HG02852 (cell line): Measurements from ENCODE around the gene ZBTB45.

ENCODE experiments used
- ATAC-seq: cut with Tn5 transposase; IDR thresholded peaks from one replicate; pipeline ENCODE4 v1.9.1; 2021; ENCODE audit warnings: mild to moderate bottlenecking, moderate library complexity; ENCODE audit not compliant: unreplicated experiment

Gene ZBTB45

DNA sequence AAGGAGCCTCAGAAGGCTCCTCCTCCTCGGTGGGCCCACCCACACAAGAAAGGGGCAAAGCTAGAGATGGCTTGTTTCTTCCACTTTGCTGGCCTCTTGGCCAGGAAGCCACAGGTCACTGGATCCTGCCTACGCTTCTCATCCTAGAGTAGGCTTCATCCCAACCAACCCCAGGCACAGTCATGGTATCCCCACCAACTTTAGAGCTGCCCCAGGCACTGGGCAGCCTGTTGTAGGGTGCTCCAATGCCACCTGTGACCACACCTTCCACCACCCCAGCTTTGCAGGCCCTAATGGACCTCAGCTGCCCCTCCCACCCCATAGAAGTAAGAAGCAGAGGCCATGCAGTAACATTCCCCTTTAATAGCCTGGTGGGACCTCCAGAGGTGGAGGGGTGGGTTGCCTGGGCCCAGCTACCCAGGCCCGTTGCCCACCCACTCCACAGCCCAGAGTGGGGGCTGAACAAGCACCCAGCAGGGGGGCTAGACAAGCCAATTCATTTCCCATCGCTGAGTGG, 35.8 kb upstream of the ZBTB45 start:
- no peak for ATAC-seq

DNA sequence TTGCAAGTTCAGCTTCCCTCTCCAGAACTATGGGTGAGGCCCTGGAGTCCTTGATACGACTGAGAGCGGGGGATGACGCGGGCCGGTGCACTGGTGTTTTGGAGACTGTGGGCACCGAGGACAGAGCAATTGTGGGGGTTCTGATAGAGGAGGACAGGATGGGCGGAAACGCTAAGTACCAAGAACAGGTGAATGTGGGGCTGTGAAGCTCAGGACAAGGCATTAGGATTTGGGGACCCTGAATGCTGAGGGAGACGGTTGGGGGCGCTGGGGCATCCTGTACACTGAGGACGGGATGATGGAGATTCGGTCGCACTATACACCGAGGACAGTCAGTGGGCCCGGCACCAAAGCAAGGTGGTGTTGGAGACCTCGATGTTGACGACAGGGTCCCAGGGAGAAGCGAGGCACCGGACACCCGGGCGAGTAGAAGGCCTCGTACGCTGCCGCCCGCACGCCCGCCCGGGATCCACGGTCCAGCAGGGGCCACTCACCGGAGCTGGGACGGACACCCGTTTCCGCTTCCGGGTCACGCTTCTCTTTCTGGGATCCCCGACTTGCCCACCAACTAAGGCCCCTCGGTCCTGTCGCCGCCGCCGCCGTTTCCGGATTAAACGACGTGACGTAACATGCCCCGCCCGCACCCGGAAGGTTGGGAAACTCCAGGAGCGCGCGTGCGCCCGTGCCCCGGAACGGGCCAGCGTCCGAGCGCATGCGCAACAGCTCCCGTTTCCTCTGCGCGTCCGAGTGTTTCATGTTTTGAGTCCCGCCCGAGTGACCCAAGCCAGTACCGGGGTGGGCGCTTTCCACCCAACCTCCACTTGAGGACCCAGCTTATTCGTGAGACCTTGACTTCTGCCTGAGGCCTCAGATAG, 35.1 kb upstream of the ZBTB45 start, which contains the start of gene CHMP2A:
Gene CHMP2A (minus strand): TSS at position 612 of the 875 bp plus-strand sequence. CDS start 893 bp downstream, outside the sequence.
- ATAC-seq = peak; percentile 35

DNA sequence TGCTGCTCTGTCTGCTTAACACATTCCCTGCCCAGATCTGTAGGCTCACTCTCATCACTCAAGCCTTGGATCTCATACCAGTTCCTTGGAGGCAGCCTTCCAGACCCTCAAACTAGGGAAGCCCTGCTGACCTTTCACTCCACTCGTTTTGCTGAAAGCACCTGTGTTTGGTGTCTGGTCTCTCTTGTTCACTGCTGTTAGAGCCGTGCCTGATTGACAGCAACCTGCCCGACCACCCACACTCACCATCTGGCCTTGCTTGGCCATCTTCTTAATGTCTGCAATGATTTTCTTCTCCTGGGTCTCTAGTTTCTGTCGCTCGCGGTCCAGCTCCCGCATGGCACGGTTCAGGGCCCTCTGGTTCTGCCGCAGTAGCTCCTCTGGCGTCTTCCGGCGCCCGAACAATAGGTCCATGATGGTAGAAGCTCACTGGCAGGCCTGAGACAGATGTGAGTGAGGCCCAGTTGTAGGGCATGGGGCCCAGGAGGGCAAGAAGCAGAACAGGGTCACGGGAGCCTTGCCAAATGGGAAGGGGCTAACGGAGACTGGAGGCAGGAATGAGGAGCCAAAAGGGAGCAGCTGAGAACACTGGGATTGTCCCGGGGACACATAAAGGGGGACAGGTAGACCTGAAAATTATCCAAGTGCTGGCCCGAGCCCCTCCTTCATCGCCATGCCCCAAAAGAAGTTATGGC, 34.3 kb upstream of the ZBTB45 start:
- ATAC-seq = no peak

GRCh38 chr19:58552655-58553054, 33.0 kb upstream of the ZBTB45 start:
- no peak for ATAC-seq

DNA sequence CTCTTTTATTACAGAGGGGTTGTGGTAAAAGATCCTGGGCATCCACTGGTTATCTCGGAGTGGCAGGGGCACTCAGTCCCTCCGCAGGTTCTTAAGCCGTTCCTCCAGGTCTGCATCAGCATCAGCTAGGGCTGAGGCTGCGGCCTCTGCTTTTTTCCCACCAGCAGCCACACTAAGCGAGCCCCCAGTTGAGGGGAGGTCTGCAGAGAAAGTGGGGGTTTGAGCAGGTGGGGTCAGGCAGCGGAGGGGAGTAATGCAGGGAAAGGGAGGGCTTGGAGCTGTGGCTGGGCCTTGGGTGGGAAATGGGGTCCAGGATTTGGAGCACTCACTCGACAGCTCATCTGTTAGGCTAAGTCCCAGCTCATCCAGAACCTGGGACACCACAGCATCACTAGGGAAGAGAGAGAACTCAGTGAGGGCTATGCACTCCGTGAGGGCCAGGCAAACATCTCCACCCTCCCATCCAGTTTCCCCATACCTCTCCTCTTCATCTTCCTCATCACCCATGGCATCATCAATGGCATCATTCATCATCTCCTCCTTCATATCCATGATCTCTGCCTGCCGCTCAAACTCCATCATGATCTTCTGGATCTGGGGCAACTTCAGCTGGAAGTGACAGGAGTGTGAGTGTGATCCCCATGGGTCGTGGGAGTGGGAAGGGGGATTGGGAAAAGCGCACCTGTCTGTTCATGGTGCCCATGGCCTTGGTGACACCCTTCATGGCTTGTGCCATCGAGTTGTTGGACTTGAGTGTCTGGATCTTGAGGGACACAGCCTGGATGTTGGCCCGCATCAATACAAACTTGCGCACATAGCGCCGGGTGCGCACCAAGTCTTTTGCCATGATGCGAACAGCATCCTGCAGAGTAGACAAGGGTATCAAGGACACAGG, 32.2 kb upstream of the ZBTB45 start:
- no peak for ATAC-seq

- no peak for ATAC-seq
Observed at GRCh38 chr19:58551123-58551497, 31.5 kb upstream of the ZBTB45 start.

GRCh38 chr19:58550362-58551122, 30.9 kb upstream of the ZBTB45 start:
- no peak for ATAC-seq

GRCh38 chr19:58549664-58550361, 30.2 kb upstream of the ZBTB45 start:
- ATAC-seq = no peak

DNA sequence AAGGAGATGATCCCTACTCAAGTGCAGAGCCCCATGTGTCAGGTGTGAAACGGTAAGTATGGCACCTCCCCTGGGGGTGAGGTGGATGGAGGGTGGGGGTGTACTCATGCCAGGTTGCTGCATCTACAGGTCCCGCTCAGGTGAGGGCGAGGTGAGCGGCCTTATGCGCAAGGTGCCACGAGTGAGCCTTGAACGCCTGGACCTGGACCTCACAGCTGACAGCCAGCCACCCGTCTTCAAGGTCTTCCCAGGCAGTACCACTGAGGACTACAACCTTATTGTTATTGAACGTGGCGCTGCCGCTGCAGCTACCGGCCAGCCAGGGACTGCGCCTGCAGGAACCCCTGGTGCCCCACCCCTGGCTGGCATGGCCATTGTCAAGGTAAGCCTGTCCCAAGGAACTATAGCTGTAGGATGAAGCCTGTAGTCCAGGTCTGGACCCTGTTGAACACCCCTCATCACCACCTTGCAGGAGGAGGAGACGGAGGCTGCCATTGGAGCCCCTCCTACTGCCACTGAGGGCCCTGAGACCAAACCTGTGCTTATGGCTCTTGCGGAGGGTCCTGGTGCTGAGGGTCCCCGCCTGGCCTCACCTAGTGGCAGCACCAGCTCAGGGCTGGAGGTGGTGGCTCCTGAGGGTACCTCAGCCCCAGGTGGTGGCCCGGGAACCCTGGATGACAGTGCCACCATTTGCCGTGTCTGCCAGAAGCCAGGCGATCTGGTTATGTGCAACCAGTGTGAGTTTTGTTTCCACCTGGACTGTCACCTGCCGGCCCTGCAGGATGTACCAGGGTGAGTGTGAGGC, 29.5 kb upstream of the ZBTB45 start:
- ATAC-seq = no peak

GRCh38 chr19:58547323-58548312, 28.0 kb upstream of the ZBTB45 start:
- ATAC-seq = no peak

DNA sequence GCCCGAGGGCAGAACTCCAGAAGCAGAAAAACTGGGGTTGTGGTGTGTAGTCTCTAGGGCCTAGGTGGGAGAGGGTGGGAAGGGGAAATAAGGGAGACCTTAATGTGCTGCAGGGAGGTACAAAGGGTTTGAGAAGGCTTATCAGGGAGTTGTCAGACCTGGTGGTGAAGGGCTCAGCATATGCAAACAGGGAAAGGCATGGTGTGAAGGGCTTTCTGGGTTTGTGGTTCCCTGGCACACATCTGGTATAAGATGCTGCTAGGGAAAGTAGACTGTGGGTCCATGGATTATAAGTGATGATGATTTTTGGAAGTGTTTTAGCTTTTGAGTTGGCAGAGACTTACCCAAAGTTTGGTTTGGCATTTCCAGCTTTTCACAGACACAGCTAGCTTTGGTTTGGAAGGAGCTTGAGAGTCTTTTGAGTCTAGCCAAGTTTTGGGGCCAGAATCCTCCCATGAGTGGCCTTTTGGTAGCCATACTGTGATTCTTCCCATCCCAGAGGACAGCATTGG, 26.5 kb upstream of the ZBTB45 start:
- ATAC-seq = no peak

- ATAC-seq = no peak
Observed at GRCh38 chr19:58545286-58546018, 25.8 kb upstream of the ZBTB45 start.

- peak; percentile 57 for ATAC-seq
Observed at GRCh38 chr19:58544591-58545285, 25.1 kb upstream of the ZBTB45 start.

DNA sequence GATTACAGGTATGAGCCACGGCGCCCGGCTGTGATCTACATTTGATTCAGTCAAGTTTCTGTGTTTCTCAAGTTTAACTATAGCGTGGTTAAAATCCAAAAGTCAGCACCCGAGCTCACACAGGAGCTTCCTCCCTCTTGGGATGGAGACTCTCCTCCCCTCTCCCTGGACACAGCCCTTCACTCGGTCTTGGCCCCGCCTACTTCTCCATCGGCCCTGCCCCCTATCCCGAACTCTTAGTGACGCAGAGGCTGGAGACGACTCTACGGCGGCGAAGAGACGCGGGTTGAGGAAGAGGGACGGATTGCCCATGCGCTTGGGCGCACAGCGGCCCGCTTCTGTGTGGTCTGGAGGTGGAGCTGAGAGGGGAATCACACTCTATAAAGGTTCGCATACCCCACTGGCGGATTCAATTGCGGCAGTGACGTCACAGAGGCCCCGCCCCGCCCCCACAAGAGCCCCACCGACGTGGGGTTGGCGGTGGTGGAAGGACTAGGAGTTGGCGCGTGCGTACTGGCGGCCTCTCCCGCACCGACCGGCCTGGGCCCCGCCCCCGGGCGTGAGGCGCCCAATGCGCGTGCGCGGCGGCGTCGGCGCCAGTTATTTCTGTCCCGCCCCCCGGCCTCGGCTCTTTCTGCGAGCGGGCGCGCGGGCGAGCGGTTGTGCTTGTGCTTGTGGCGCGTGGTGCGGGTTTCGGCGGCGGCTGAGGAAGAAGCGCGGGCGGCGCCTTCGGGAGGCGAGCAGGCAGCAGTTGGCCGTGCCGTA, 24.4 kb upstream of the ZBTB45 start, which contains the start of gene TRIM28:
Gene TRIM28 (plus strand): TSS at position 239 of the 765 bp plus-strand sequence. CDS start 694 bp downstream, outside the sequence.
- ATAC-seq = peak; percentile 70
